ENCODE data around the gene SLC25A47.

SLC25A47 gene

DNA sequence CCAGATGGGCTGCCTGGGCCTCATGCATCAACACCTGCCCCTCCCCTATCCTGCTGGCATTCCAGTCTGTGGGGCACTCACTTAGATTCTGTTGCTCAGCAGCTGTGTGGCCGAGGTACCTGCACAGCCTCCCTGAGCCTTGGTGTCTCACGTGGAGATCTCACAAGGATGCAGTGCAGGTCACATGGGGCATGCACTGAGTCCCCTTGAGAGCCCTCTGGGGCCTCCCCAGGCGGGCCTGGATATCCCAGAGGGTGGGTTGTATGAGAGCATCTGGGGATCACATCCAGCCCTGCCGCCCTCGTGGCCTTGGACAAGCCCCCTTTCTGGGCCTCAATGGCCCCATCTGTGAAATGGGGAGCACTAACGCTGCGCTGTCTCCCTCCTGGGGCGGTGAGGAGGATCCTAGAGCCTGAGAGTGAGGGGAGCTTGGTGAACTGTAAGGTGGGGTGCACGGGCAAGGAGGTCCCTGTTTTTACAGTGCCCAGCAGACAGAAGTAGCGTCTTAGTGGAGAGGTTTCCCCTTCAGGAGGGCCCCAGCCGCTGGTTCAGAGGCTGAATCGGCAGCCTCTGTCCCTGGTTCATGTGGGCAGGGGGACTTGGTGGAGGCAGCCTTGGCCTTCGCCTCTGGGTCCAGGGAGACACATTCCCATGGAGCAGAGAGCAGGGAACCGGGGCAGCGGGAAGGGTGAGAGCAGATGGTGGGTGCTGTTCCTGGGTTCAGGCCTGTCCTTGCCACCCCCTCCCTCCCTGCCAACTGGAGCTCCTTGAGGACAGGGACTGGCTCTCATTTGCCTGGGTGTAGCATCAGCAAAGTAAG, 791 bp upstream of the SLC25A47 start:
- H3K4me1 Mint-ChIP-seq (ENCODE audit: low read depth), result peaks cover 7% of the 10 kb centered on the region
- H3K4me3 Mint-ChIP-seq, result no peak overlapping the region
- no peaks in the 10 kb centered on the region for H3K36me3 Mint-ChIP-seq (ENCODE audit: low read depth)
- no peak overlapping the region for H3K27ac Mint-ChIP-seq
- H3K9me3 Mint-ChIP-seq, result no peaks in the 10 kb centered on the region
- peaks cover 10% of the 10 kb centered on the region for H3K27me3 Mint-ChIP-seq (ENCODE audit: low read depth)

DNA sequence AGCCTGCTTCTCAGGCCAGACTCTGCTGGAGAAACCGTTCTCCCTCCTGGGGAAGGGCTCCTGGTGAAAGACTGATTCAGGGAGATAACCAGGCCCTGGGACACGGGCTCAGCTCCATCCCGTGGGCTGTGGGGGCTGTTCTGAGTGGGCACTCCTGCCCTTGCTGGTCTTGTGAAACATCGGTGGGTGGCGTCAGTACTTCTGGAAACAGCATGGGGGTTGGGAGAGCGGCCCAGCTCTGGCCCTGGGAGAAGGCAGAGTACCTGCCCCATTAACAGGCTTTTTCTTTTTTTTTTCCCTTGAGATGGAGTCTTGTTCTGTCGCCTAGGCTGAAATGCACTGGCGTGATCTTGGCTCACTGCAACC, 786 bp downstream of the SLC25A47 start:
- Mint-ChIP-seq H3K4me1 (ENCODE audit: low read depth) (peaks cover 5% of the 10 kb centered on the region), H3K36me3 (ENCODE audit: low read depth) (no peaks in the 10 kb centered on the region), H3K27me3 (ENCODE audit: low read depth) (peaks cover 10% of the 10 kb centered on the region), H3K27ac (no peak overlapping the region), H3K9me3 (no peaks in the 10 kb centered on the region), H3K4me3 (no peak overlapping the region)

DNA sequence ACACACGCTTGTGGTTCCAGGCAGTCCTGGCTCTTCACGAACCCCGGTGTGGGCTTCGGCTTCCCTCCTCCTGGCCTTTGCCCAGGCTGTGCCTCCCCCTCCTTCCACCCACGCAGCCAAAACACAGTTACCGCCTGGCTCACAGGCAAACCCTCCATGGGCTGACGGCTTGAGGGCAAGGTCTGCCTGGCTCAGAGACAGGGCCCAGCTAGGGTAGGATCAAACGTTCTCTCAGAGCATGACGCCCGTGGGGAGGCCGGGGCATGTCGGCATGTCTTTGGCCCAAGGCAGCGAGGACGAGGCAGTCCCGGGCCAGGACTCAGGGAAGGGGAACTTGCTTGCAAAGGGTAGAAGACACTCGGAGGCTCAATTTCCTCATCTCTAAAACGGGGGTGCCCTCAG, 2.1 kb downstream of the SLC25A47 start:
- H3K27me3 Mint-ChIP-seq (ENCODE audit: low read depth), result peaks cover 6% of the 10 kb centered on the region
- H3K27ac Mint-ChIP-seq, result no peak overlapping the region
- H3K9me3 Mint-ChIP-seq, result no peaks in the 10 kb centered on the region
- H3K36me3 Mint-ChIP-seq (ENCODE audit: low read depth), result no peaks in the 10 kb centered on the region
- peaks cover 1% of the 10 kb centered on the region for H3K4me1 Mint-ChIP-seq (ENCODE audit: low read depth)
- no peak overlapping the region for H3K4me3 Mint-ChIP-seq

DNA sequence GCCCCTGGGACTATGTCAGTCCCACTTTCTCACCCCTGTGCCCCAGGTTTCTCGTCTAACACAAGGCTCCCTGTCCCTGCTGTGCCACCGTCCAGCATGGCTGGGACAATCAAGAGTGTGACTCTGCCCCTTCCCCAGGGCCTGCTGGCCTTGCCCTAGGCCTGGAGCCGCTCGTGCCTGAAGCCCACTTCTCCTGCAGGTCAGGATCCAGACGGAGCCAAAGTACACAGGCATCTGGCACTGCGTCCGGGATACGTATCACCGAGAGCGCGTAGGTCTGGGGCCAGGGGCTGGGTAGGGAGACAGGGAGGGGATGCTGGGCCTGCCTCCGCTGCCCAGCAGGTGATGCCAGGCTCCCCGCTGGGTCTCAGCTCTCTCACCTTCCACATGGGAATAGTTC, 2.8 kb downstream of the SLC25A47 start:
- H3K27me3 Mint-ChIP-seq (ENCODE audit: low read depth), result no peaks in the 10 kb centered on the region
- no peaks in the 10 kb centered on the region for H3K4me1 Mint-ChIP-seq (ENCODE audit: low read depth)
- H3K36me3 Mint-ChIP-seq (ENCODE audit: low read depth), result no peaks in the 10 kb centered on the region
- no peaks in the 10 kb centered on the region for H3K9me3 Mint-ChIP-seq
- no peak overlapping the region for H3K4me3 Mint-ChIP-seq
- no peak overlapping the region for H3K27ac Mint-ChIP-seq

DNA sequence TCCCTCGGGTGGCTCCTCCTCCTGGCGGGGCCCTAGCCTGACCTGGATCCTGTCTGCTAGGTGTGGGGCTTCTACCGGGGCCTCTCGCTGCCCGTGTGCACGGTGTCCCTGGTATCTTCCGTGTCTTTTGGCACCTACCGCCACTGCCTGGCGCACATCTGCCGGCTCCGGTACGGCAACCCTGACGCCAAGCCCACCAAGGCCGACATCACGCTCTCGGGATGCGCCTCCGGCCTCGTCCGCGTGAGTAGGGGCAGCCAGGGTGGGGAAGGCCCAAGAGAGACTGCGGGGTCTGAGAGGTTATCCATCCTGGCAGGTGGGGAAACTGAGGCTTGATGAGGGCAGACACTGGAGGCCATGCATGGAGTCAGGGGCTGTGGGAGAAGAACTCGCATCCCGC, 4.0 kb downstream of the SLC25A47 start:
- no peak overlapping the region for H3K27ac Mint-ChIP-seq
- no peaks in the 10 kb centered on the region for H3K4me1 Mint-ChIP-seq (ENCODE audit: low read depth)
- peaks cover 2% of the 10 kb centered on the region for H3K36me3 Mint-ChIP-seq (ENCODE audit: low read depth)
- no peaks in the 10 kb centered on the region for H3K9me3 Mint-ChIP-seq
- H3K27me3 Mint-ChIP-seq (ENCODE audit: low read depth), result no peaks in the 10 kb centered on the region
- no peak overlapping the region for H3K4me3 Mint-ChIP-seq

DNA sequence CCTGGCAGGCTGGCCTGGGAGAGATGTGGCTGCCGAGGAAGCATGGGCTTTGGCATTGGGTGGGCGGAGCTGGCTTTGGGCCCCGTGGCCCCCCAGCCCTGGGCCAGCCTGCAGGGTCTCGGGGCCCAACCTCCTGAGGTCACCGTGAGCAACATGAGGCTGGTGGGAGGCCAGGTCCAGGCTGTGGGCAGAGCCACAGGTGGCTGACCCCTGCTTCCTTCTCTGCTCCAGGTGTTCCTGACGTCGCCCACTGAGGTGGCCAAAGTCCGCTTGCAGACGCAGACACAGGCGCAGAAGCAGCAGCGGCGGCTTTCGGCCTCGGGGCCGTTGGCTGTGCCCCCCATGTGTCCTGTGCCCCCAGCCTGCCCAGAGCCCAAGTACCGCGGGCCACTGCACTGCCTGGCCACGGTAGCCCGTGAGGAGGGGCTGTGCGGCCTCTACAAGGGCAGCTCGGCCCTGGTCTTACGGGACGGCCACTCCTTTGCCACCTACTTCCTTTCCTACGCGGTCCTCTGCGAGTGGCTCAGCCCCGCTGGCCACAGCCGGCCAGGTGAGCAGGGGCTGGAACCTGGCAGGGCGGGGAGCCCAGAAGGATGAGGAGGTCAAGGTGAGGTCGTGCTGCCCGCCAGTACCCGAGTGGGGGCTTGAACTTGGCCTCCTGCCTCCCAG, 5.5 kb downstream of the SLC25A47 start:
- no peak overlapping the region for H3K27ac Mint-ChIP-seq
- H3K36me3 Mint-ChIP-seq (ENCODE audit: low read depth), result peaks cover 2% of the 10 kb centered on the region
- H3K9me3 Mint-ChIP-seq, result no peaks in the 10 kb centered on the region
- H3K4me1 Mint-ChIP-seq (ENCODE audit: low read depth), result no peaks in the 10 kb centered on the region
- no peaks in the 10 kb centered on the region for H3K27me3 Mint-ChIP-seq (ENCODE audit: low read depth)
- no peak overlapping the region for H3K4me3 Mint-ChIP-seq

DNA sequence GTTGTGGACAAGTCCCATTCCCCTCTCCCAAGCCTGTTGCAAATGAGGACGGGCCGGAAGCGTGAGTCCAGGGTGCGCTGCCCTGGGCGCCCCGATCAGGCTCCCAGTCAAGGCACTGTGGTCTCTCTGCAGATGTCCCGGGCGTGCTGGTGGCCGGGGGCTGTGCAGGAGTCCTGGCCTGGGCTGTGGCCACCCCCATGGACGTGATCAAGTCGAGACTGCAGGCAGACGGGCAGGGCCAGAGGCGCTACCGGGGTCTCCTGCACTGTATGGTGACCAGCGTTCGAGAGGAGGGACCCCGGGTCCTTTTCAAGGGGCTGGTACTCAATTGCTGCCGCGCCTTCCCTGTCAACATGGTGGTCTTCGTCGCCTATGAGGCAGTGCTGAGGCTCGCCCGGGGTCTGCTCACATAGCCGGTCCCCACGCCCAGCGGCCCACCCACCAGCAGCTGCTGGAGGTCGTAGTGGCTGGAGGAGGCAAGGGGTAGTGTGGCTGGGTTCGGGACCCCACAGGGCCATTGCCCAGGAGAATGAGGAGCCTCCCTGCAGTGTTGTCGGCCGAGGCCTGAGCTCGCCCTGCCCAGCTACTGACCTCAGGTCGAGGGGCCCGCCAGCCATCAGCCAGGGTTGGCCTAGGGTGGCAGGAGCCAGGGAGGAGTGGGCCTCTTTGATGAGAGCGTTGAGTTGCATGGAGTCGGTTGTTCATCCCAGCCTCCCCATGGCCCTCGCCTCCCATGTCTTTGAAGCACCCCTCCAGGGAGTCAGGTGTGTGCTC, 6.3 kb downstream of the SLC25A47 start:
- Mint-ChIP-seq H3K9me3 (no peaks in the 10 kb centered on the region), H3K4me3 (no peak overlapping the region), H3K27me3 (ENCODE audit: low read depth) (no peaks in the 10 kb centered on the region), H3K27ac (no peak overlapping the region), H3K4me1 (ENCODE audit: low read depth) (no peaks in the 10 kb centered on the region), H3K36me3 (ENCODE audit: low read depth) (peaks cover 6% of the 10 kb centered on the region)

DNA sequence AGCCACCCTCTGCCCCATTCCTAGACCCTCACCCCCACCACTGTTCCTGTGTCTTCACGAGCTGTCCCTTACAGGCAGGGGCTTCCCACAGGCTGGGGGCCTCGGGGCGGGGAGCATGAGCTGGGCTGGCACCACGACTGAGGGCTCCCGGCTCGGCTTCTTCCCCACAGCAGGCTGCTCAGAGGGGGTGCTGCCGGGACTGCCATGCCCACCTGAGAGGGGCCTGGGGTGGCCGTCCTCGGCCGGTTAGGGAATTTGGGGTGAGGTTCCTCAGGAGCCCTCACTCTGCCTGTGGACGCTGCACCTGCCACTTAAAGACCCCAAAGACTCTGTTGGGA, 6.8 kb downstream of the SLC25A47 start:
- peaks cover 12% of the 10 kb centered on the region for H3K36me3 Mint-ChIP-seq (ENCODE audit: low read depth)
- H3K4me3 Mint-ChIP-seq, result no peak overlapping the region
- H3K9me3 Mint-ChIP-seq, result no peaks in the 10 kb centered on the region
- H3K4me1 Mint-ChIP-seq (ENCODE audit: low read depth), result no peaks in the 10 kb centered on the region
- no peak overlapping the region for H3K27ac Mint-ChIP-seq
- H3K27me3 Mint-ChIP-seq (ENCODE audit: low read depth), result no peaks in the 10 kb centered on the region

DNA sequence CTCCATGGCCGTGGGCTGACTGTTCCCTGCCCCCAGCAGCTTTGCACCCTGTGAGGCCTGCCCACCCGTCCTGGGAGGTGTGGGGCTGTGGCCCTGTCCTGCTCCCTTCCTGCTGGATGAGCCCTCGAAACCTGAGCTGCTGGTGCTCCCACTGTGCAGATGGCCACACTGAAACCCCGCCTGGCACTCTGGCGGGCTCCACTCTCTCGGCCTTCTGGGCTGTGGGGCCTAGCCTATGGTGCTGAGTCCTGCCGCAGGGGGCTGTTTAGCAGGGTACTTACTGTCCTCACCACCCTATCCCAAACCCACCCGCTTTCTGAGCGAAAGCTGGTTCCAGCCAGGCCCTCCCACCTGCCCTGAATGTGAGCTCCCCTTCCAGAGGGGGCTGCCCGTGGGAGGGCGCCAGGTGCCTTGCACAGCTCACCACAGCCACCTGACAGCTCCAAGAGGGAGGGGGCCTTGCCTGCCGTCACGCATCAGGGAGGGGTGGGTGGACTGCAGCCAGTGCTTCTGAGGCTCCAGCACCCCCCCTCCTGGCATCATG, 7.3 kb downstream of the SLC25A47 start:
- Mint-ChIP-seq H3K27ac (no peak overlapping the region), H3K27me3 (ENCODE audit: low read depth) (no peaks in the 10 kb centered on the region), H3K4me3 (no peak overlapping the region), H3K4me1 (ENCODE audit: low read depth) (no peaks in the 10 kb centered on the region), H3K9me3 (no peaks in the 10 kb centered on the region), H3K36me3 (ENCODE audit: low read depth) (peaks cover 13% of the 10 kb centered on the region)

DNA sequence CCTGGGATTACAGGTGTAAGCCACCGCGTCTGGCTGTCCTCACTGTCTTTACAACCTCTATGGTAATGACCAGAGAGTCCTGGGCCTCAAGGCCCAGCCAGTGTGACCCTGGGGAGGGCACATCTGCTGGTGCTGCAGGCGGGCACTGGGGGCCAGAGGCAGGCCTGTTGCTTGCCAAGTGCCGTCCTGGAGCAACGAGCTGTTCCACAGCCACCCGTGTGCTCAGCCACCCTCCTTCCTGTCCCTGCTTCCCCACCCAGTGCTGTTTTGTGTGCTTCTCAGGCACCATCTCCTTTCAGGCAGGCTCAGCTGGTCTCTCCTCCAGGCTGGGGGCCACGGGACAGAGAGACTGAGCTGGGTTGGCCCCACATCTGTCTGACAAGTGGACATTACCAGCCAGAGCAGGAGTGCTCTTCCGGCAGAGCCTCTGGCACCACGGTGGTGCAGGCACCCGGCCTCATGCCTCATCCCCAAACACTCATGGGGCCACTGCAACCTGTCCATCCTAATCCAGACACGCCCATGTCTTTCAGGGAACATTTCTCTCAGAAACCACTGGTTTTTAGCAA, 9.0 kb downstream of the SLC25A47 start:
- no peaks in the 10 kb centered on the region for H3K9me3 Mint-ChIP-seq
- no peak overlapping the region for H3K4me3 Mint-ChIP-seq
- no peak overlapping the region for H3K27ac Mint-ChIP-seq
- peaks cover 24% of the 10 kb centered on the region for H3K36me3 Mint-ChIP-seq (ENCODE audit: low read depth)
- no peaks in the 10 kb centered on the region for H3K4me1 Mint-ChIP-seq (ENCODE audit: low read depth)
- H3K27me3 Mint-ChIP-seq (ENCODE audit: low read depth), result no peaks in the 10 kb centered on the region

DNA sequence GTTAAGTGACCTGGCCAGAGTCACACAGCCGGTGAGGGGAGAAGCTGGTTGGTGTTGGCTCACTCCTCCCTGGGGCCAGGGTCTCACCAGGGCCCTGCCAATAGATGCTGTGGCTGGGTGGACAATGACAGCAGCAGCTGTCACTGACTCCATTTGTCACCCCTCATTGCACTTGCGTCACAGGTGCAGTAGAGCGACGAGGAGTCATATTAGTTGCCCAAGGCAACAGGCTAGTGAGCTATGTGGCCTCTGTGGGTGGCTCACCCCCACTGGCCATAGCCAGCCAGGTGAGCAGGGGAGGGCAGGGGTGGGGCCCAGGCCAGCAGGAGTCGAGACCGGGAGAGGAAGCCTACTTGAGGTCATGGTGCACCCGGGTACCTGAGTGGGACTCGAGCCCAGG, 9.7 kb downstream of the SLC25A47 start:
- Mint-ChIP-seq H3K36me3 (ENCODE audit: low read depth) (peaks cover 26% of the 10 kb centered on the region), H3K9me3 (no peaks in the 10 kb centered on the region), H3K4me1 (ENCODE audit: low read depth) (no peaks in the 10 kb centered on the region), H3K4me3 (no peak overlapping the region), H3K27me3 (ENCODE audit: low read depth) (no peaks in the 10 kb centered on the region), H3K27ac (no peak overlapping the region)

DNA sequence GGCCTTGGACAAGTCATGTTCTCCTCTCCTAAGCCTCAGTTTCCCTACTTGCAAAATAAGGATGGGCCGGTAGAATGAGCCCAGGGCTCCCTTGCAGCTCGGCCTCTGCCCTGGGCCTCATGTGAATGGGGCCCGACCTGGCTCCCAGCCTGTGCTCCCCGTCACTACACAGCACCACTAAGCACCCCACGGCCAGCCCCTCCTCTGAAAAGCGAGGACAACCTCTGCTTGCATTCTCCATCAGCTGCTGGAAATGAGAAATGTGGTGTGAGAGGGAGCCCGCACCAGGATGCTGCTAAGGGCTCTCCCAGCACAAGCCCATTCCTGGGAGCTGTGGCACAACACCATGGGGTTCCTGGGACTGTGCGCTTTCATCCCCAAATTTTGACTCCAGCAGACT, 10.2 kb downstream of the SLC25A47 start:
- Mint-ChIP-seq H3K27me3 (ENCODE audit: low read depth) (no peaks in the 10 kb centered on the region), H3K9me3 (no peaks in the 10 kb centered on the region), H3K4me1 (ENCODE audit: low read depth) (no peaks in the 10 kb centered on the region), H3K27ac (no peak overlapping the region), H3K36me3 (ENCODE audit: low read depth) (peaks cover 26% of the 10 kb centered on the region), H3K4me3 (no peak overlapping the region)

DNA sequence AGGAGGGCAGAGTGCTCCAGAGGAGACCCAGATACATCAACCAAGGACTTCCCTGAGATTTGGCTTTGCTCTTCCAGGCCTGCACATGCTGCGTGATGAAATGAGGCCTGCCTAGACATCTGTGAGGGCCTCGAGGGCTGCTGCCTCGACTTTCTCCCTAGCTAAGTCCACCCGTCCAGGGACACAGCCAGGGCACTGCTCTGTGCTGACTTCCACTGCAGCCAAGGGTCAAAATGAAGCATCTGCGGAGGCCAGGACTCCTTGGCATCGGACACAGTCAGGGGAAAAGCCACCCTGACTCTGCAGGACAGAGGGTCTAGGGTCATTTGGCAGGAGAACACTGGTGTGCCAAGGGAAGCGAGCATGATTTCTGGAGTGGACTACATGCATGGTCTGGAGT, 10.7 kb downstream of the SLC25A47 start:
- H3K4me3 Mint-ChIP-seq, result no peak overlapping the region
- H3K4me1 Mint-ChIP-seq (ENCODE audit: low read depth), result no peaks in the 10 kb centered on the region
- peaks cover 26% of the 10 kb centered on the region for H3K36me3 Mint-ChIP-seq (ENCODE audit: low read depth)
- no peaks in the 10 kb centered on the region for H3K27me3 Mint-ChIP-seq (ENCODE audit: low read depth)
- H3K9me3 Mint-ChIP-seq, result no peaks in the 10 kb centered on the region
- no peak overlapping the region for H3K27ac Mint-ChIP-seq

DNA sequence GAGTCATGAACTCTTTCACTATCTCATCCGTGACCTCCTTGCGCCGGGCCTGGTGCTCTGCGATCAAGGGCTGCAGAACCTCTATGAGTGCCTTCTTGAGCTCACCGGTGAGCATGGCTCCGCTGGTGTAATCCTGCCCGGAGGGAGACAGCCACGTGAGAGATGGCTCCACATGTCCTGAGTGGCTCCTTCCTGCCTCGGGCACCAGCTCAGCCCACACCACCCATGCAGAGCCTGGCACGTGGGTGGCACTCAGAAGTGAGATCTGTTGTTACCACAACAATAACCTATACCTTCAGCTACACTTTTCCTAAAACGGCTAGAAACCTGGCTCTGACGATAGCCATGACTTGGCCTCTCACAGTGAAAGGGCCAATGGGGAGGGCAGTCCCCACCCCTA, 11.8 kb downstream of the SLC25A47 start:
- H3K4me3 Mint-ChIP-seq, result no peak overlapping the region
- peaks cover 3% of the 10 kb centered on the region for H3K4me1 Mint-ChIP-seq (ENCODE audit: low read depth)
- peak overlapping the region; percentile 46 for H3K27ac Mint-ChIP-seq
- no peaks in the 10 kb centered on the region for H3K27me3 Mint-ChIP-seq (ENCODE audit: low read depth)
- H3K36me3 Mint-ChIP-seq (ENCODE audit: low read depth), result peaks cover 30% of the 10 kb centered on the region
- H3K9me3 Mint-ChIP-seq, result no peaks in the 10 kb centered on the region
